ENCODE results near the gene WDR36. TPM values are rescaled to one million over a fixed set of nuclear protein-coding genes. Genes with fewer than 3 reads are reported as not detected.

The WDR36 gene
- total and polyA plus RNA-seq, 2 of the 13 experiments (the other 11 are each of a cell fraction or from before 2014, with no cell fraction given), result 18.2 to 40.6 TPM

GRCh38 chr5:111092062-111092853 lies at the start of gene WDR36 (continued):
- TF ChIP-seq GFI1 (CRISPR knock-in tag; IDR thresholded peaks at IDR 0.05; ENCODE audit: borderline replicate concordance) (peak; percentile 91), ZSCAN9 (CRISPR knock-in tag; IDR thresholded peaks at IDR 0.05; ENCODE audit: borderline replicate concordance) (peak; percentile 95), NBN (conservative IDR thresholded peaks at IDR 0.05) (no peak), ZNF704 (CRISPR knock-in tag; IDR thresholded peaks at IDR 0.05; ENCODE audit: borderline replicate concordance) (peak; percentile 92; the same call in 1 of the 2 replicates), ZNF275 (CRISPR knock-in tag; IDR thresholded peaks at IDR 0.05; ENCODE audit: borderline replicate concordance) (peak; percentile 84), SAP130 (CRISPR knock-in tag; IDR thresholded peaks at IDR 0.05; ENCODE audit: low read depth) (peak; percentile 97), TBL1XR1 (IDR thresholded peaks at IDR 0.05; ENCODE audit: borderline replicate concordance, low read length, partially characterized antibody) (peak; percentile 83), NR2F6 (IDR thresholded peaks at IDR 0.05) (peak; percentile 35; the same call in 1 of the 2 replicates), NR2F6 (CRISPR knock-in tag; IDR thresholded peaks at IDR 0.05) (peak; percentile 85), SOX6 (IDR thresholded peaks at IDR 0.05) (no peak), SOX6 (CRISPR knock-in tag; IDR thresholded peaks at IDR 0.05) (peak; percentile 95), GABPB1 (CRISPR knock-in tag; IDR thresholded peaks at IDR 0.05) (peak; percentile 100), ARNT2 (CRISPR knock-in tag; IDR thresholded peaks at IDR 0.05; ENCODE audit: low read depth) (peak; percentile 97), MEF2D (CRISPR knock-in tag; IDR thresholded peaks at IDR 0.05) (peak; percentile 81), NFRKB (IDR thresholded peaks at IDR 0.05) (no peak)
- TF ChIP-seq, protein P1, sequence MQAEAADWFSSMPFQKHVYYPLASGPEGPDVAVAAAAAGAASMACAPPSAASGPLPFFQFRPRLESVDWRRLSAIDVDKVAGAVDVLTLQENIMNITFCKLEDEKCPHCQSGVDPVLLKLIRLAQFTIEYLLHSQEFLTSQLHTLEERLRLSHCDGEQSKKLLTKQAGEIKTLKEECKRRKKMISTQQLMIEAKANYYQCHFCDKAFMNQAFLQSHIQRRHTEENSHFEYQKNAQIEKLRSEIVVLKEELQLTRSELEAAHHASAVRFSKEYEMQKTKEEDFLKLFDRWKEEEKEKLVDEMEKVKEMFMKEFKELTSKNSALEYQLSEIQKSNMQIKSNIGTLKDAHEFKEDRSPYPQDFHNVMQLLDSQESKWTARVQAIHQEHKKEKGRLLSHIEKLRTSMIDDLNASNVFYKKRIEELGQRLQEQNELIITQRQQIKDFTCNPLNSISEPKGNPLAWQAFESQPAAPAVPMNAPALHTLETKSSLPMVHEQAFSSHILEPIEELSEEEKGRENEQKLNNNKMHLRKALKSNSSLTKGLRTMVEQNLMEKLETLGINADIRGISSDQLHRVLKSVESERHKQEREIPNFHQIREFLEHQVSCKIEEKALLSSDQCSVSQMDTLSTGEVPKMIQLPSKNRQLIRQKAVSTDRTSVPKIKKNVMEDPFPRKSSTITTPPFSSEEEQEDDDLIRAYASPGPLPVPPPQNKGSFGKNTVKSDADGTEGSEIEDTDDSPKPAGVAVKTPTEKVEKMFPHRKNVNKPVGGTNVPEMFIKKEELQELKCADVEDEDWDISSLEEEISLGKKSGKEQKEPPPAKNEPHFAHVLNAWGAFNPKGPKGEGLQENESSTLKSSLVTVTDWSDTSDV (CRISPR knock-in tag; IDR thresholded peaks at IDR 0.05), result peak; percentile 87
- TF ChIP-seq, protein P2, sequence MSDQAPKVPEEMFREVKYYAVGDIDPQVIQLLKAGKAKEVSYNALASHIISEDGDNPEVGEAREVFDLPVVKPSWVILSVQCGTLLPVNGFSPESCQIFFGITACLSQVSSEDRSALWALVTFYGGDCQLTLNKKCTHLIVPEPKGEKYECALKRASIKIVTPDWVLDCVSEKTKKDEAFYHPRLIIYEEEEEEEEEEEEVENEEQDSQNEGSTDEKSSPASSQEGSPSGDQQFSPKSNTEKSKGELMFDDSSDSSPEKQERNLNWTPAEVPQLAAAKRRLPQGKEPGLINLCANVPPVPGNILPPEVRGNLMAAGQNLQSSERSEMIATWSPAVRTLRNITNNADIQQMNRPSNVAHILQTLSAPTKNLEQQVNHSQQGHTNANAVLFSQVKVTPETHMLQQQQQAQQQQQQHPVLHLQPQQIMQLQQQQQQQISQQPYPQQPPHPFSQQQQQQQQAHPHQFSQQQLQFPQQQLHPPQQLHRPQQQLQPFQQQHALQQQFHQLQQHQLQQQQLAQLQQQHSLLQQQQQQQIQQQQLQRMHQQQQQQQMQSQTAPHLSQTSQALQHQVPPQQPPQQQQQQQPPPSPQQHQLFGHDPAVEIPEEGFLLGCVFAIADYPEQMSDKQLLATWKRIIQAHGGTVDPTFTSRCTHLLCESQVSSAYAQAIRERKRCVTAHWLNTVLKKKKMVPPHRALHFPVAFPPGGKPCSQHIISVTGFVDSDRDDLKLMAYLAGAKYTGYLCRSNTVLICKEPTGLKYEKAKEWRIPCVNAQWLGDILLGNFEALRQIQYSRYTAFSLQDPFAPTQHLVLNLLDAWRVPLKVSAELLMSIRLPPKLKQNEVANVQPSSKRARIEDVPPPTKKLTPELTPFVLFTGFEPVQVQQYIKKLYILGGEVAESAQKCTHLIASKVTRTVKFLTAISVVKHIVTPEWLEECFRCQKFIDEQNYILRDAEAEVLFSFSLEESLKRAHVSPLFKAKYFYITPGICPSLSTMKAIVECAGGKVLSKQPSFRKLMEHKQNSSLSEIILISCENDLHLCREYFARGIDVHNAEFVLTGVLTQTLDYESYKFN (CRISPR knock-in tag; conservative IDR thresholded peaks at IDR 0.05), result peak; percentile 64
